A673 (cell line): ENCODE results near the gene EXOC6B.

Source experiments
- EZH2 ChIP-seq: fragments of 200-600 bp; sonication (generic); IDR thresholded peaks from 2 replicates; pipeline ENCODE4 v1.6.1; 2017; ENCODE audit warnings: borderline replicate concordance, low read depth, mild to moderate bottlenecking, mixed read lengths, antibody characterized with exemption, low read length; ENCODE audit not compliant: poor library complexity, severe bottlenecking
- TF ChIP-seq, protein P1 (sequence below): fragments of 300-800, 200-600 bp; sonication (generic); conservative IDR thresholded peaks from 2 replicates; pipeline ENCODE4 v1.5.1; 2017; ENCODE audit warnings: low read depth, mild to moderate bottlenecking, antibody characterized with exemption, low read length, moderate library complexity, mixed read lengths

DNA sequence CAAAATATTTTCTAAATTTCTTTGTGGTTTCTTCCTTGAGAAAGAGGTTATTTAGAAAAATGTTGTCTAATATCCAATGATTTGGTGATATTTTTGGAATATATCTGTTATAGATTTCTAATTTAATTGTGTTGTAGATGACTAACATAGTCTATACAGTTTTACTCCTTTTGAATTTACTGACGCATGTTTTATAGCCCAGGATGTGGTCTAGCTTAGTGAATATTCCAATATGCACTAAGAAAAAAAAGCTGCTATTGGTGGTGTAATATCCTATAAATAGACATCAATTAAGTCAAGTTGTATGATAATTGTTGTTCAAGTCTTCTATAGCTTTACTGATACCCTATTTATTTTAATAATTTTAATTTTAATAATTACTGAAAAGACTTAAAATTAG is 437.6 kb downstream of the EXOC6B start:
- TF ChIP-seq, protein P1, sequence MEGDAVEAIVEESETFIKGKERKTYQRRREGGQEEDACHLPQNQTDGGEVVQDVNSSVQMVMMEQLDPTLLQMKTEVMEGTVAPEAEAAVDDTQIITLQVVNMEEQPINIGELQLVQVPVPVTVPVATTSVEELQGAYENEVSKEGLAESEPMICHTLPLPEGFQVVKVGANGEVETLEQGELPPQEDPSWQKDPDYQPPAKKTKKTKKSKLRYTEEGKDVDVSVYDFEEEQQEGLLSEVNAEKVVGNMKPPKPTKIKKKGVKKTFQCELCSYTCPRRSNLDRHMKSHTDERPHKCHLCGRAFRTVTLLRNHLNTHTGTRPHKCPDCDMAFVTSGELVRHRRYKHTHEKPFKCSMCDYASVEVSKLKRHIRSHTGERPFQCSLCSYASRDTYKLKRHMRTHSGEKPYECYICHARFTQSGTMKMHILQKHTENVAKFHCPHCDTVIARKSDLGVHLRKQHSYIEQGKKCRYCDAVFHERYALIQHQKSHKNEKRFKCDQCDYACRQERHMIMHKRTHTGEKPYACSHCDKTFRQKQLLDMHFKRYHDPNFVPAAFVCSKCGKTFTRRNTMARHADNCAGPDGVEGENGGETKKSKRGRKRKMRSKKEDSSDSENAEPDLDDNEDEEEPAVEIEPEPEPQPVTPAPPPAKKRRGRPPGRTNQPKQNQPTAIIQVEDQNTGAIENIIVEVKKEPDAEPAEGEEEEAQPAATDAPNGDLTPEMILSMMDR, result no peak
- no peak for TF ChIP-seq EZH2
